Activated CD4-positive, alpha-beta memory T cell treated with anti-CD3 and anti-CD28 coated beads, Interleukin-2, amount 10 ng/mL, durations not matched to agents 7 days and 5 days (primary cell): ENCODE measurements around the gene GRAMD2A. TPM values are rescaled to one million over a fixed set of nuclear protein-coding genes. Genes with fewer than 3 reads are reported as not detected.

Experiments used
- CTCF ChIA-PET: fragments of 350-600 bp; sonication (Branson Sonifier 250); formaldehyde crosslinking; loops from one replicate; lab custom pipeline; 2021; ENCODE audit warnings: antibody characterized with exemption, inconsistent platforms; lab: Charles Lee
- POLR2A ChIA-PET: fragments of 350-600 bp; sonication (Branson Sonifier 250); formaldehyde crosslinking; loops from one replicate; lab custom pipeline; 2021; ENCODE audit warnings: antibody characterized with exemption; lab: Charles Lee
- DNase-seq: peaks from one replicate; pipeline ENCODE4 v3.0.0-alpha.2; 2020
- H3K27ac Mint-ChIP-seq: one replicate; pipeline ENCODE4 v1.8.0; 2021; ENCODE audit warnings: mild to moderate bottlenecking, mixed read lengths
- H3K27me3 Mint-ChIP-seq: one replicate; pipeline ENCODE4 v1.8.0; 2021; ENCODE audit warnings: mixed read lengths
- H3K36me3 Mint-ChIP-seq: one replicate; pipeline ENCODE4 v1.8.0; 2021; ENCODE audit warnings: low read depth, mixed read lengths
- H3K4me1 Mint-ChIP-seq: one replicate; pipeline ENCODE4 v1.8.0; 2021; ENCODE audit warnings: mixed read lengths
- H3K4me3 Mint-ChIP-seq: one replicate; pipeline ENCODE4 v1.8.0; 2021; ENCODE audit warnings: mild to moderate bottlenecking, mixed read lengths
- H3K9me3 Mint-ChIP-seq: one replicate; pipeline ENCODE4 v1.8.0; 2021; ENCODE audit warnings: mixed read lengths
- total RNA-seq, 2 experiments: library from RNA; stranded (reverse); gene quantifications; one replicate each; pipeline ENCODE4 v1.2.3, GENCODE V29; 2021

Gene GRAMD2A
- not detected for total RNA-seq

DNA sequence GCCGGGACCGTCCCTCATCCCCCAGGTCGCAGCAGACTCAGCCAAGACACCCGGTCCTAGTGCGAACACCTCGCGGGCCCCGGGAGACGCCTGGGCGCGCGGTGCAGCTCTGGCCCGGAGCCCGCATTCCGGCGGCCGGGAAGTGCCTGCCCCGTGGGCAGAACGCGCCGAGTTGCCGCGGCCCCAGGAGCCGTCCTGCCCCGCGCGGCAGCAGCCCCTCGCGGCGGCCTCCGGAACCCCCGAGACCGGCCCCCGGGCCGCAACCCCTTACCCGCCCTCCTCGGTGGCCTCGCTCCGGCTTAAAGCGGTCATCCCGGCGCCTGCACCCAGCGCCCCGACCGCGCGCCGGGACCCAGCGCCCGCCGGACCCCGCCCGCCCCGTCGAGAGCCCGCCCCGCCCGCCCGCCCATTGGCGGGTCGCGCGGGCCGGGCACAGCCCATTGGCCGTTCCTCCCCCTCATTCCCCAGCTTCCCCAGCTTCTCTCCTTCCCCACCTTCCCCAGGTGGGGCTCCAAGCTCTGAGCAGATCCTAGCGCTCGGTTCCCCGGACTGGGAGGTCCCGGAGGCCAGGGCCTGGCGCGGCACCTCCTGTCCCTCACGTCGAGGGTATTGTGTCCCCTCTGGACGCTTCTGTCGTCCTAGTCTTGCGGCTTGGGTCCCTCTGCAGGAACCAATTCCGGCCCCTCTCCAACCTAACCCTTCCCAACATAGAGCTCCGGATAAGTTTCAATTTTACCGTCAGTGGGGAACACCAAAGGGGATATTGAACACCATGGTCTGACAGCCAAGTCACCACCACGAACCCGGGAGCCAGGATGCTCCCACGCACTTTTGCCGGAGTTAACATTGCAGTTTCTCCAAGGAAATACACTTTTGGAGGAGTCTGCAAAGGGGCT lies at the start of gene GRAMD2A:
Gene GRAMD2A, minus strand, starts transcription at position 328 of the 896 bp plus-strand sequence.
- Mint-ChIP-seq H3K36me3 (peaks cover 44% of the 10 kb centered on the region), H3K9me3 (no peaks in the 10 kb centered on the region), H3K27ac (no peak within 1 kb of the TSS), H3K27me3 (peaks cover 17% of the 10 kb centered on the region), H3K4me3 (peak within 1 kb of the TSS; percentile 46), H3K4me1 (peaks cover 11% of the 10 kb centered on the region)
- ChIA-PET POLR2A (interaction anchor here (0.8 to 5.6 kb wide), 5 partner anchors 9 to 276 kb away, joined by 3 to 61 read pairs (median 4); partner anchors contain the start of genes ARIH1, HEXA and PKM), CTCF (interaction anchor here (0.6 to 5.2 kb wide), 6 partner anchors 9 to 454 kb away, joined by 3 to 28 read pairs (median 4); no protein-coding TSS in a partner anchor)
- DNase-seq = peak; percentile 26

DNA sequence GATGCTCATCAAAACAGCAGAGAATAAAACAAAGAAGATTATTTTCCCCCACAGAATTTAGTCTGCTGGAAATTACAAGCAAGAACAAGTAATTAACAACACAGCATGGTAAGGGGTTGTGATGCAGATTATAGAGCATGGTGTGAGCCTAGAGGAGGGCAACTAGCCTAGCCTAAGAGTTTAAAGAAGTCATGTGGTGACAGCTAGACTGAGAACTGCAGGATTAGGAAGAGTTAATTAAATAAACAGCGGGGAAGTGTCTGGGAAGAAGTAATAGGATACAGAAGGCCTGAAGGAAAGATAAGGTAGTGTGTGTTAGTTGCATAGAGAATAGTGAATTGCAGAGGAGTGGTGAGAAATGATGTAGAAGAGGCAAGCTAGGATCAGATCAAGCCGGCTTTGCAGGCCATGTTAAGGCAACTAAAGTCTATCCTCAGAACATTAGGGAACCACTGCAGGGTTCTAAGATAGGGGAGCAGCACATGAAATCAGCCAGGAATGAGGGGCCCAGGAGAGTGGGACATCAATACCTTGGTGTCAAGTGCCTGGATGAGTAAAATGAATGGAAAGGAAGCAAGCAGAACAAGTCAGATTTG lies 45.3 kb upstream of the GRAMD2A start:
- no peaks in the 10 kb centered on the region for H3K9me3 Mint-ChIP-seq
- peaks cover 46% of the 10 kb centered on the region for H3K36me3 Mint-ChIP-seq
- no peak overlapping the region for H3K27ac Mint-ChIP-seq

DNA sequence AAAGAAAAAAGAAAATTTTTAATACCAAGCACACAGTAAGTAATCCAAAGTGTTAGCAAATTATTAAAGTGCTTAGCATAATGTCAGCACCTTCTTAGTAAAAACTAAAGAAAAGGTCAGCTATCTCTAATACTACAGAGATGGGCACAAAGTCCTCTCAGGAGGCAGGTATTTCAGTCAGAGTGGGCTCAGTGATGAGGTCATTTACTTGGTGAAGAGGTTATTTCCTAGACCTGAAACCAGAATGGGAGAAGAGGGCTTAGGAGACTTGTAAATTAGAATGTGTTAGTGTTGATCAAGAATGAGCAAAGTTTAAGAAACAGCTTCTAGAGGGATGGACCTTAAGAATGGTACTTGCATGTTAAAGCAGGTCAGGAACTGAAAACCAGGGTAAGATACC lies 42.1 kb upstream of the GRAMD2A start:
- H3K36me3 Mint-ChIP-seq = peaks cover 36% of the 10 kb centered on the region
- no peak overlapping the region for H3K4me3 Mint-ChIP-seq
- ChIA-PET POLR2A (interaction anchor here (1.3 to 8.2 kb wide), 3 partner anchors 12 to 136 kb away, joined by 4 to 109 read pairs (median 5); partner anchors contain the start of gene HEXA), CTCF (interaction anchor here (2.8 kb wide), 1 partner anchor 12 kb away, joined by 30 read pairs; no protein-coding TSS in a partner anchor)
- H3K27me3 Mint-ChIP-seq = no peaks in the 10 kb centered on the region
- H3K27ac Mint-ChIP-seq = no peak overlapping the region
- no peaks in the 10 kb centered on the region for H3K9me3 Mint-ChIP-seq
- peaks cover 23% of the 10 kb centered on the region for H3K4me1 Mint-ChIP-seq
- no peak for DNase-seq

More for the DNA sequence above, 45.3 kb upstream of the GRAMD2A start:
- no peaks in the 10 kb centered on the region for H3K27me3 Mint-ChIP-seq
- H3K4me1 Mint-ChIP-seq = peaks cover 5% of the 10 kb centered on the region
- POLR2A ChIA-PET = interaction anchor here (0.8 to 8.2 kb wide), 2 partner anchors 11 to 16 kb away, joined by 3 to 109 read pairs; no protein-coding TSS in a partner anchor
- CTCF ChIA-PET = no interaction called here
- H3K4me3 Mint-ChIP-seq = no peak overlapping the region
- DNase-seq = no peak

DNA sequence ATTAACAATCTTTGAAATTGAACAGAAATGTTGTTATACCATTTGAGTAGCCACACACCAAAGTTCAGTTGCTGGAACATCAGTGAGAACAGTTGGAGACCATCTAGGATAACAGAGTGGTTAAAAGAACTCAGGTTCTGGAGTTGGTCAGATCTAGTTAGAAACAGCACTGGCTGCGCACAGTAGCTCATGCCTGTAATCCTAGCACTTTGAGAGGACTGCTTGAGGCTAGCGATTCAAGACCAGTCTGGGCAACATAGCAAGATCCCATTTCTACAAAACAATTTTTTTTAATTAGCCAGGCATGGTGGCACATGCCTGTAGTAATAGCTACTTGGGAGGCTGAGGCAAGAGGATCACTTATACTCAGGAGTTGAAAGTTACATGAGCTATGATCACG lies 41.0 kb upstream of the GRAMD2A start:
- ChIA-PET CTCF (interaction anchor here (2.8 kb wide), 1 partner anchor 11 kb away, joined by 30 read pairs; no protein-coding TSS in a partner anchor), POLR2A (interaction anchor here (0.7 to 8.2 kb wide), 2 partner anchors 11 to 30 kb away, joined by 3 to 109 read pairs; no protein-coding TSS in a partner anchor)
- no peak overlapping the region for H3K4me3 Mint-ChIP-seq
- no peaks in the 10 kb centered on the region for H3K9me3 Mint-ChIP-seq
- peaks cover 26% of the 10 kb centered on the region for H3K4me1 Mint-ChIP-seq
- H3K27ac Mint-ChIP-seq = no peak overlapping the region
- DNase-seq = no peak
- peaks cover 29% of the 10 kb centered on the region for H3K36me3 Mint-ChIP-seq
- H3K27me3 Mint-ChIP-seq = no peaks in the 10 kb centered on the region

DNA sequence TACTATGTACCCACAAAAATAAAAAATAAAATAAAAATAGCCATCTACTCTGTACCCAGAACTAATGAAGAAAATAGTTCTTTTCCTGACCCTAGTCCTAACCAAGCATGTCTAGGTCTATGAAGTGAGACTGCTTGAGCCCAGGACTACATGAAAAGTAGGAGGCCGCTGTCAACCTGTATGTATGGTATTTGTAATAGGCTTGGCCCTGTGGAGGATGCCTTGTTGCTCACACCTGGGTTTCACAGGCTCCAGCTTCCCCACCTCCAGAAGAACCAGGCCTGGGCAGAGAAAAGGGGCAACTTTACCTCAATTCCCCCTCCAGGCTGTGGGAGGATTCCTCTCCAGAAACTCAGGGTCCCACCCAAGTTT lies 40.3 kb upstream of the GRAMD2A start:
- DNase-seq = no peak
- no peak overlapping the region for H3K4me3 Mint-ChIP-seq
- POLR2A ChIA-PET = interaction anchor here (1.4 to 8.2 kb wide), 2 partner anchors 10 to 21 kb away, joined by 5 to 109 read pairs; no protein-coding TSS in a partner anchor
- H3K9me3 Mint-ChIP-seq = no peaks in the 10 kb centered on the region
- no peaks in the 10 kb centered on the region for H3K27me3 Mint-ChIP-seq
- H3K27ac Mint-ChIP-seq = peak overlapping the region; percentile 79
- H3K36me3 Mint-ChIP-seq = peaks cover 25% of the 10 kb centered on the region
- CTCF ChIA-PET = interaction anchor here (1.2 to 2.8 kb wide), 3 partner anchors 9 to 11 kb away, joined by 5 to 30 read pairs (median 12); no protein-coding TSS in a partner anchor
- peaks cover 29% of the 10 kb centered on the region for H3K4me1 Mint-ChIP-seq

DNA sequence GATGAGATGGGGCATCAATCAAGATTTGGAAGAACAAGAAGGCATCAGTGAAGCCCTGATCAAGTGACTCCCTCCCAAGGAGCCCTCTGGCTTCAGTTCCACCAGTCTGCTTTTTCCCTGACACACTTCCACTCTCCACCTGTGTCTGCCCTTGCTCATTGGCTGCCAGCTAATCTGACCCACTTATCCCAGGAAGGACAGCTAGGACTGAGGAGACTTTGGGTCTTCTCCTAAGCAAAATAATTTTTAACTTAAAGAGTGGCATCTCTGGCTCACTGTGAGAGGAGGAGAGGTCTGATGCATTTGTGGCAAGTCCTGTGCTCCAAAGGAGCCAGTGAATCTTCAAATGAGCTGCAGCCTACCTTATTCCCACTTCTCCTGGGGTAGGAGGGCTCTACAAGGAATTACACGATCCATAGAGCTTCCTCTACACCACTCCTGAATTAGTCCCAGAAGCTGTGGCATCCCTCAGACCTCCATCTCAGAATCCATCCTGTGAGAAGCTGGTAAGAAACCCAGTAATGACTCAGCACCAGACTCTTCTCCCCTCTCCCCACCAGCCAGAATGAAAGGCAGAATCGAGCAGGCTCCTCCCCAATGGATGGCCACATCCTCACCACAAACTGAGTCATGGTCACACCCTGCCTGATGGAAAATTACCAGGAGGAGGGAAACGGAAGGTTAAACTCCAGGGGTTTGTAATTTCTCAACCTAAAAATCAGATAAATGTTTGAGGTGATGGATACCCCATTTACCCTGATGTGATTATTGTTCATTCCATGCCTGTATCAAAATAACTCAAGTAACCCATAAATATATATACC lies 39.7 kb upstream of the GRAMD2A start:
- Mint-ChIP-seq H3K36me3 (peaks cover 20% of the 10 kb centered on the region), H3K9me3 (no peaks in the 10 kb centered on the region), H3K27ac (peak overlapping the region; percentile 79), H3K4me3 (peak overlapping the region; percentile 35), H3K4me1 (peaks cover 35% of the 10 kb centered on the region), H3K27me3 (no peaks in the 10 kb centered on the region)
- POLR2A ChIA-PET = interaction anchor here (1.4 to 8.2 kb wide), 2 partner anchors 10 to 21 kb away, joined by 5 to 109 read pairs; no protein-coding TSS in a partner anchor
- CTCF ChIA-PET = interaction anchor here (1.2 to 1.5 kb wide), 2 partner anchors 9 to 10 kb away, joined by 5 to 12 read pairs; no protein-coding TSS in a partner anchor
- peak; percentile 86 for DNase-seq

DNA sequence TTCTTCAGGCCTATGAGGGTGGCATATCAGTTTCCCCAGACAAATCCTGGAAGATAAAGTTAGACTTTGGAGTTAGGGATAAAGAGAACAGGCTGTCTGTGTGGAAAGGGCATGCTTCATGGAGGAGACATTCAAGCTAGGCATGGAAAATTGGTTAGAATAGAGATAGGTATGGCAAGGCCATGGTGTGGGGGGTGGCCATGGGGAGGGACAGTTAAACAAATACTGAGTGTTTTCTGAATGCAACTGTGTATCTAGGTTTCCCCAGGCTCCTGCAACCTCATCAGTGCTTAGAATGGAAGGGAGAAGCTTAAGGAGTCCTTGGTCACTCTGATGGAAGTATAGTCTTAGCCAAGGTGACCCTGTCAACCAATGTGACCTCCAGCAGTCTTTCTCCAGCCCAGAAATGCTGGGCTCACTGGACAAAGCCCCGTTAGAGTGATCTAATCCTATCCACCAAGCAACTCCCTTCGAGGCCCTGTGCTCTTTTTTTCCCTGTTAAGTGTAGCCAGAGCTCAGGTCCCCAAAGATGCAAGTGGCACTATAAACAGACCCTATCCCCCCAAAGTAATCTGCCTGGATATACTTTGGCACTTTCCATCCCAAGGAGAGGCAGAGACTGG lies 38.9 kb upstream of the GRAMD2A start:
- ChIA-PET POLR2A (interaction anchor here (1.4 to 8.2 kb wide), 2 partner anchors 9 to 20 kb away, joined by 5 to 109 read pairs; no protein-coding TSS in a partner anchor), CTCF (interaction anchor here (1.2 to 1.5 kb wide), 2 partner anchors 8 to 10 kb away, joined by 5 to 12 read pairs; no protein-coding TSS in a partner anchor)
- no peaks in the 10 kb centered on the region for H3K9me3 Mint-ChIP-seq
- peaks cover 42% of the 10 kb centered on the region for H3K4me1 Mint-ChIP-seq
- H3K36me3 Mint-ChIP-seq = peaks cover 12% of the 10 kb centered on the region
- peak overlapping the region; percentile 35 for H3K4me3 Mint-ChIP-seq
- no peak for DNase-seq
- no peaks in the 10 kb centered on the region for H3K27me3 Mint-ChIP-seq
- no peak overlapping the region for H3K27ac Mint-ChIP-seq

DNA sequence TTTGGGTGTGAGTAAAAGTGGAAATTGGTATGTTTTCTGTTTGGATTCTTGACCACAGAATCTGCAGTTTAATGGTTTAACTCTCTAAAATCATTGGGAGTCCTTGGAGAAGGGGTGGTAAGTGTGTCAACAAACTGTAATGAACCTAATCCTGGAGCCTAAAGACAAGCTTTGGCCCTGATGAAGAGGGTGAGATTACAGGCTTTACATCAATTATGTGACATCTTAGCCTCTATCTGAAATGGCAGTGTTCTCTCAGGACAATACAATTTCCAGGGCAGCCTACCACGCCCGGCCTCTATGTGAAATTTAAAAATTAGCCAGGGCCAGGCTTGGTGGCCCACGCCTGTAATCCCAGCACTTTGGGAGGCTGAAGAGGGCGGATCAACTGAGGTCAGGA lies 37.7 kb upstream of the GRAMD2A start:
- no peak for DNase-seq
- Mint-ChIP-seq H3K4me1 (peaks cover 44% of the 10 kb centered on the region), H3K27me3 (no peaks in the 10 kb centered on the region), H3K36me3 (peaks cover 8% of the 10 kb centered on the region), H3K4me3 (no peak overlapping the region), H3K9me3 (no peaks in the 10 kb centered on the region), H3K27ac (no peak overlapping the region)
- CTCF ChIA-PET = no interaction called here
- POLR2A ChIA-PET = no interaction called here

DNA sequence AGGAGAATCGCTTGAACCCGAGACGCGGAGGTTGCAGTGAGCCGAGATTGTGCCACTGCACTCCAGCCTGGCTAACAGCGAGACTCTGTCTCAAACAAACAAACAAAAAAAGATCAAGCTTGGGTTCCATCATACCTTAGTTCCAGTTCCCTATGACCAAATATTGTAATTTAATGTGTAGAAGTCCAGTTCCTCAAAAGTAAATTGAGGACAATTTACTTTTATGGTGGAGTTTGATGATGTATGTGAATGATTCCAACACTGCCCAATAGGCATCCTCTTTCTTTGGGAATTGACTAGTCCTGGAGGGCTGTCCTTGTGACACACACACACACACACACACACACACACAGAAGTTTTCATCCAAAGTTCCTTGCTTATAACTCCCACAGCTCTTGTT lies 36.2 kb upstream of the GRAMD2A start:
- CTCF ChIA-PET = no interaction called here
- Mint-ChIP-seq H3K36me3 (peaks cover 11% of the 10 kb centered on the region), H3K4me3 (no peak overlapping the region), H3K4me1 (peaks cover 46% of the 10 kb centered on the region), H3K27me3 (no peaks in the 10 kb centered on the region), H3K9me3 (no peaks in the 10 kb centered on the region), H3K27ac (no peak overlapping the region)
- no peak for DNase-seq
- POLR2A ChIA-PET = no interaction called here

DNA sequence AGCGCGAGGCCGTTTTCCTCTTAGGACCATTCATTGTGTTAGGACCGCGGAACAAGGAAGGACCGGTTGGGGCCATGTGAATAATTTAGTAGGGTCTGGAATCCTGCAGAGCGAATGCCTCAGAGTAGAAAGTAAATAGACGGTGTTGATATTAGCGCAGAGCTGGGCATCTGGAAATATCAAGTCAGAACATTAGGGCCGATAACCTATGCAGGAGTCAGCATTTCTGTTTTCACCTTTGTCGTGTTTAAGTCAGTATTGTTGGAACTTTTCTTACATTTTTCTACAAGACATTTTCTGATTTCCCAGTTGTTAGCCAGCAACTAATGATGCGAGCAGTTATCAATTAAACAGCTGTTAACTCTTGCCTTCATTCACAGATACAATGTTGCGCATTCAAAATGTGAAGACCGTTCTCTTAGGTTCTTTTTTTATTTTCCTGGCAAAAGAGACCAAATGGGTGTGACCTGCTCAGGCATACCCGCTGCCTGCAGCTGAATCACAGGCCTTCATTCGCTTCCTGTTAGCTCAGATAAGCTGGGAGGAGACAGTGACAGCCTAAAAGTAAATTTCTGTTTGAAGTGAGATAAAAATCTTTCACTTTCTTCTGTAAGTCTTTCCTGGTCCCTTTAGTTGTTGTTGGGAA lies 34.4 kb upstream of the GRAMD2A start:
- DNase-seq = peak; percentile 62
- ChIA-PET POLR2A (interaction anchor here (0.7 to 4.4 kb wide), 19 partner anchors 8 to 454 kb away, joined by 3 to 38 read pairs (median 3); partner anchors contain the start of genes ARIH1, BBS4, GRAMD2A and HIGD2B), CTCF (interaction anchor here (1.0 to 1.4 kb wide), 4 partner anchors 12 to 242 kb away, joined by 3 to 6 read pairs (median 5); no protein-coding TSS in a partner anchor)
- Mint-ChIP-seq H3K27ac (peak overlapping the region; percentile 99), H3K27me3 (no peaks in the 10 kb centered on the region), H3K4me1 (peaks cover 46% of the 10 kb centered on the region), H3K4me3 (peak overlapping the region; percentile 100), H3K9me3 (no peaks in the 10 kb centered on the region), H3K36me3 (peaks cover 27% of the 10 kb centered on the region)
